Measurements from ENCODE around the gene TEX55.

DNA sequence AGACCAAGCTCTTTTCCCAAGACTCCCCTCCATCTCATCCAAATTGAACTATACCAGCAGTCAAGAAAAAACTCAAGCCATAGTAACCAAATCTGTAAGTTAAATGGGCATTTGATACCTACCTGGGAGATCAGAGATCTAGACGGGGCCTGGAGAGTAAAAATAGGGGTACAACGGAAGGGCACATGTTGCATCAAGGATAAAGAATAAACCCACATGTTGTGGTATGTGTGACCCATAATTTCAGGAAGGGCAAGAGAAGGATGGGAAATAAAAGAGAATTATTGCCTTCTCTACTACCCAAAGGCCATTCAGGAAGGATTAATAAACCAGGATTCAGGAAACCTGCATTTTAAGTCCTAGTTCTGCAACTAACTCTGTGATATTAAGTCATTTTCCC is 1.5 kb downstream of the TEX55 start:
- TF ChIP-seq, protein P1, sequence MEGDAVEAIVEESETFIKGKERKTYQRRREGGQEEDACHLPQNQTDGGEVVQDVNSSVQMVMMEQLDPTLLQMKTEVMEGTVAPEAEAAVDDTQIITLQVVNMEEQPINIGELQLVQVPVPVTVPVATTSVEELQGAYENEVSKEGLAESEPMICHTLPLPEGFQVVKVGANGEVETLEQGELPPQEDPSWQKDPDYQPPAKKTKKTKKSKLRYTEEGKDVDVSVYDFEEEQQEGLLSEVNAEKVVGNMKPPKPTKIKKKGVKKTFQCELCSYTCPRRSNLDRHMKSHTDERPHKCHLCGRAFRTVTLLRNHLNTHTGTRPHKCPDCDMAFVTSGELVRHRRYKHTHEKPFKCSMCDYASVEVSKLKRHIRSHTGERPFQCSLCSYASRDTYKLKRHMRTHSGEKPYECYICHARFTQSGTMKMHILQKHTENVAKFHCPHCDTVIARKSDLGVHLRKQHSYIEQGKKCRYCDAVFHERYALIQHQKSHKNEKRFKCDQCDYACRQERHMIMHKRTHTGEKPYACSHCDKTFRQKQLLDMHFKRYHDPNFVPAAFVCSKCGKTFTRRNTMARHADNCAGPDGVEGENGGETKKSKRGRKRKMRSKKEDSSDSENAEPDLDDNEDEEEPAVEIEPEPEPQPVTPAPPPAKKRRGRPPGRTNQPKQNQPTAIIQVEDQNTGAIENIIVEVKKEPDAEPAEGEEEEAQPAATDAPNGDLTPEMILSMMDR (IDR thresholded peaks at IDR 0.05): no peak
- TF ChIP-seq POLR2A (IDR thresholded peaks at IDR 0.05): no peak

All from lower leg skin (tissue), 3 donors.